Endodermal cell (in vitro differentiated cells): Measurements from ENCODE around the gene MFSD2A. TPM values are rescaled to one million over a fixed set of nuclear protein-coding genes. Genes with fewer than 3 reads are reported as not detected.

Experiments used
- DNase-seq: peaks from one replicate; pipeline ENCODE4 v3.0.0-alpha.2; 2017
- H3K27ac ChIP-seq: 2 replicates; pipeline ENCODE4 v1.5.1; 2013; ENCODE audit warnings: mild to moderate bottlenecking, low read depth, low read length, moderate library complexity
- H3K27me3 ChIP-seq: 2 replicates; pipeline ENCODE4 v1.6.1; 2013; ENCODE audit warnings: mild to moderate bottlenecking, low read length, moderate library complexity; ENCODE audit not compliant: insufficient read depth, control insufficient read depth, poor library complexity, severe bottlenecking
- H3K36me3 ChIP-seq: 2 replicates; pipeline ENCODE4 v1.7.0; 2013; ENCODE audit warnings: mild to moderate bottlenecking, low read length, moderate library complexity; ENCODE audit not compliant: control insufficient read depth, insufficient read depth
- H3K4me1 ChIP-seq: one replicate; pipeline ENCODE4 v1.7.0; 2013; ENCODE audit warnings: low read length; ENCODE audit not compliant: control insufficient read depth, insufficient read depth
- H3K4me3 ChIP-seq: 2 replicates; pipeline ENCODE4 v1.5.1; 2013; ENCODE audit warnings: mild to moderate bottlenecking, low read length, moderate library complexity
- H3K9ac ChIP-seq: 2 replicates; pipeline ENCODE4 v1.6.1; 2013; ENCODE audit warnings: mild to moderate bottlenecking, low read length, moderate library complexity; ENCODE audit not compliant: poor library complexity, severe bottlenecking; ENCODE audit errors: extremely low read depth
- H3K9me3 ChIP-seq: 2 replicates; pipeline ENCODE4 v1.6.1; 2013; ENCODE audit warnings: mild to moderate bottlenecking, low read length, moderate library complexity; ENCODE audit not compliant: control insufficient read depth
- H3K27ac Mint-ChIP-seq: 2 replicates; pipeline ENCODE4 v1.8.0; 2020; ENCODE audit warnings: mixed read lengths
- H3K27me3 Mint-ChIP-seq: 2 replicates; pipeline ENCODE4 v1.8.0; 2021; ENCODE audit warnings: mild to moderate bottlenecking, mixed read lengths; ENCODE audit not compliant: insufficient read depth
- H3K36me3 Mint-ChIP-seq: 2 replicates; pipeline ENCODE4 v1.8.0; 2020; ENCODE audit warnings: low read depth, mixed read lengths
- H3K4me1 Mint-ChIP-seq: 2 replicates; pipeline ENCODE4 v1.8.0; 2020; ENCODE audit warnings: mixed read lengths
- H3K4me3 Mint-ChIP-seq: 2 replicates; pipeline ENCODE4 v1.8.0; 2020; ENCODE audit warnings: mild to moderate bottlenecking, moderate library complexity, mixed read lengths
- H3K9me3 Mint-ChIP-seq: 2 replicates; pipeline ENCODE4 v1.8.0; 2020; ENCODE audit warnings: mild to moderate bottlenecking, mixed read lengths
- WGBS, 2 experiments: methylation state at CpG; one replicate each; pipeline versions ENCODE4 v1.1.5 to v1.1.7; 2013; ENCODE audit warnings: missing lambda C conversion rate in 2 of 2, mixed read lengths in 1 of 2; ENCODE audit not compliant: insufficient coverage in 1 of 2, insufficient read length in 1 of 2; 5-methylcytosine and 5-hydroxymethylcytosine counted together
- total RNA-seq, 2 donors: library from RNA; stranded (reverse); fragmentation: NEBNext Ultra II Directional in 1 of 2; extraction: Animal tissue kit (Norgen Biotek cat#: 25700) in 1 of 2; gene quantifications; 2 replicates in 1 of 2; 3 replicates in 1 of 2; pipeline ENCODE4 v1.2.1, GENCODE V29; 2021
- TF ChIP-seq, protein P1 (sequence below): fragments of 200-600 bp; sonication (generic); conservative IDR thresholded peaks from 2 replicates; pipeline ENCODE4 v1.5.0; 2021; ENCODE audit warnings: antibody characterized with exemption, mild to moderate bottlenecking

MFSD2A gene
- total RNA-seq, 2 donors from 2014 or later, result 6.3 to 8.5 TPM

DNA sequence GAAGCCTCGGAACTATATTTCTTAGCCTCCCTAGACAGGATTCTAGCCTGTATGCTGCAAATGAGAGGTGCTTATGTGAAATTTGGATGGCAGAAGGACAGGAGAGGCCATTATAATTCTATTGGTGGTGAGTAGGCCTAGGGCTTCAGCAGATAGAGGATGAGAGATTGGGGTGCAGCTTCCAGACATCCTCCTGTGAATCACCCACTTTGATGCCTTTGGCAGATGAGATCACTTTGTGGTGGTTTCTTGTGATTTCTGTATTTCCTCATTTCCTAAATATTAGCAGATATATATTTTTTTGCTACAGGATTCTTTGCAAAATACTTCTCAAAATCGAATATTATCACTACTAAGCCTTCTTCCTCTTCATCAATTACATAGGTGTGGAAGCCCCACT lies 37.3 kb downstream of the MFSD2A start:
- no peaks in the 10 kb centered on the region for H3K4me1 ChIP-seq
- Mint-ChIP-seq H3K27ac (no peak overlapping the region), H3K36me3 (no peaks in the 10 kb centered on the region), H3K27me3 (no peaks in the 10 kb centered on the region), H3K9me3 (no peaks in the 10 kb centered on the region), H3K4me1 (no peaks in the 10 kb centered on the region), H3K4me3 (no peak overlapping the region)
- no peaks in the 10 kb centered on the region for H3K9me3 ChIP-seq
- no peak overlapping the region for H3K27ac ChIP-seq
- no peak overlapping the region for H3K4me3 ChIP-seq
- no peaks in the 10 kb centered on the region for H3K36me3 ChIP-seq
- H3K9ac ChIP-seq, result no peak overlapping the region
- H3K27me3 ChIP-seq, result no peaks in the 10 kb centered on the region
- WGBS, 2 experiments, result 82 to 91% methylated on average over 2 of the region's 2 CpGs
- TF ChIP-seq, protein P1, sequence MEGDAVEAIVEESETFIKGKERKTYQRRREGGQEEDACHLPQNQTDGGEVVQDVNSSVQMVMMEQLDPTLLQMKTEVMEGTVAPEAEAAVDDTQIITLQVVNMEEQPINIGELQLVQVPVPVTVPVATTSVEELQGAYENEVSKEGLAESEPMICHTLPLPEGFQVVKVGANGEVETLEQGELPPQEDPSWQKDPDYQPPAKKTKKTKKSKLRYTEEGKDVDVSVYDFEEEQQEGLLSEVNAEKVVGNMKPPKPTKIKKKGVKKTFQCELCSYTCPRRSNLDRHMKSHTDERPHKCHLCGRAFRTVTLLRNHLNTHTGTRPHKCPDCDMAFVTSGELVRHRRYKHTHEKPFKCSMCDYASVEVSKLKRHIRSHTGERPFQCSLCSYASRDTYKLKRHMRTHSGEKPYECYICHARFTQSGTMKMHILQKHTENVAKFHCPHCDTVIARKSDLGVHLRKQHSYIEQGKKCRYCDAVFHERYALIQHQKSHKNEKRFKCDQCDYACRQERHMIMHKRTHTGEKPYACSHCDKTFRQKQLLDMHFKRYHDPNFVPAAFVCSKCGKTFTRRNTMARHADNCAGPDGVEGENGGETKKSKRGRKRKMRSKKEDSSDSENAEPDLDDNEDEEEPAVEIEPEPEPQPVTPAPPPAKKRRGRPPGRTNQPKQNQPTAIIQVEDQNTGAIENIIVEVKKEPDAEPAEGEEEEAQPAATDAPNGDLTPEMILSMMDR, result no peak
- no peak for DNase-seq

DNA sequence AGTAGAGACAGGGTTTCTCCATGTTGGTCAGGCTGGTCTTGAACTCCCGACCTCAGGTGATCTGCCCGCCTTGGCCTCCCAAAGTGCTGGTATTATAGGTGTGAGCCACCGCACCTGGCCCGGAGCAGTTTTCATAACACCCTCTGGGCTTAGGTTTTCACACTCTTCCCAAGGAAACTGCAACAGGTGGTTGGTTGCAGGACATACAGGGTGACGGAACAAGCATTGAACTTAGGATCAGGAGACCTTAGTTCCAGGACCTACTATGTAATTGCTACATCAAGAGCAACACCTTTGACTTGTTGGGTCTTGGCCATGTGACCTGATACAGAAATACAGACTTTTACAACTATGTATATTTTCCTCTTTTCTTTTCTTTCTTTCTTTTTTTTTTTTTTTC lies 37.9 kb downstream of the MFSD2A start:
- Histone ChIP-seq H3K27me3 (no peaks in the 10 kb centered on the region), H3K36me3 (no peaks in the 10 kb centered on the region), H3K9me3 (no peaks in the 10 kb centered on the region), H3K4me3 (no peak overlapping the region), H3K9ac (no peak overlapping the region), H3K27ac (no peak overlapping the region), H3K4me1 (no peaks in the 10 kb centered on the region)
- Mint-ChIP-seq H3K4me1 (no peaks in the 10 kb centered on the region), H3K27me3 (no peaks in the 10 kb centered on the region), H3K27ac (no peak overlapping the region), H3K9me3 (peaks cover under 1% of the 10 kb centered on the region), H3K4me3 (no peak overlapping the region), H3K36me3 (no peaks in the 10 kb centered on the region)
- TF ChIP-seq, protein P1, result no peak
- peak; percentile 19 for DNase-seq
- WGBS, 2 experiments, result 92 to 97% methylated on average over 5 of the region's 5 CpGs

DNA sequence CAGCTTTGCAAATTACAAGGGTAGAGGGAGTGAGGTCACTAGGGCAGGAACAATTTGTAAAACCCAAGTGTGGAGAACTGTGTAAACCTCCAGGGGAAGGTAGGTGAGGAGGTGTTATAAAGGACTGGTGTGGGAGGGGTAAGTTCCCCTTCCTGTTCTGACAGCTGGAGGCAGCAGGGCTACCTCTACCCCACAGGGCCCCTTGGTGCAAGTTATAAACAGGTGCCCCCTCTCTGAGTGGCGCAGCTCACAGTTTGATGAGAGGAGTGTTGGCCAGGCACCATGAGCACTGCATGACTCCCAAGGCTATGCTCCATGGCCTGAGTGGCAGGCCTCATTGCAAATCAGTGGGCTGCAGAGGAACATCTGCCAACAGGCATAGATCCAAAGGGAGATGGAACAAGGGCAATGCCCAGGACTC lies 41.0 kb downstream of the MFSD2A start:
- H3K4me1 Mint-ChIP-seq, result no peaks in the 10 kb centered on the region
- peak; percentile 52 for DNase-seq
- H3K36me3 Mint-ChIP-seq, result no peaks in the 10 kb centered on the region
- WGBS, 2 experiments, result 88 to 100% methylated on average over 1 of the region's 1 CpG
- H3K4me3 Mint-ChIP-seq, result no peak overlapping the region
- Histone ChIP-seq H3K4me3 (no peak overlapping the region), H3K27me3 (no peaks in the 10 kb centered on the region), H3K9me3 (peaks cover 5% of the 10 kb centered on the region), H3K9ac (no peak overlapping the region), H3K4me1 (no peaks in the 10 kb centered on the region), H3K36me3 (no peaks in the 10 kb centered on the region), H3K27ac (no peak overlapping the region)
- no peak overlapping the region for H3K27ac Mint-ChIP-seq
- no peaks in the 10 kb centered on the region for H3K27me3 Mint-ChIP-seq
- peaks cover 14% of the 10 kb centered on the region for H3K9me3 Mint-ChIP-seq
- TF ChIP-seq, protein P1, result no peak
